GM19324 (cell line): ENCODE results near the gene SLC5A6.
"Not testable (repeated sequence)": the region's sequence is repeated elsewhere in the genome, so short reads cannot be mapped to it uniquely, and the experiment has no call there.

Source experiments
- ATAC-seq: cut with Tn5 transposase; IDR thresholded peaks from one replicate; pipeline ENCODE4 v1.9.1; 2021; ENCODE audit warnings: mild to moderate bottlenecking, moderate library complexity; ENCODE audit not compliant: unreplicated experiment, low FRiP score

Gene SLC5A6

GRCh38 chr2:27177441-27178351 is 34.4 kb downstream of the SLC5A6 start:
- no peak for ATAC-seq

DNA sequence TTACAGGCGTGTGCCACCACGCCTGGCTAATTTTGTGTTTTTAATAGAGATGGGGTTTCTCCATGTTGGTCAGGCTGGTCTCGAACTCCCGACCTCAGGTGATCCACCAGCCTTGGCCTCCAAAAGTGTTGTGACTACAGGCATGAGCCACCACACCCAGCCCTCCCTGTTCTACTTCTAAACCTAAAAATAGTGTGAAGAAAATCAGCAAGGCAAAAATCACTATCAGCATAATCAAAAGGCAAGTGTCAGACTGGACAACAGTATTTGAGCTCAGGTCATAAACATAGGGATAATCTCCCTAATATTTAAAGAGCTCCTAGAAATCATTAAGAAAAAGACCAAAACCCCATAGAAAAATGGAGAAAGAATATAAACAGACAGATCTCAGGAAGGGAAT is 36.3 kb downstream of the SLC5A6 start:
- ATAC-seq: not testable (repeated sequence)

DNA sequence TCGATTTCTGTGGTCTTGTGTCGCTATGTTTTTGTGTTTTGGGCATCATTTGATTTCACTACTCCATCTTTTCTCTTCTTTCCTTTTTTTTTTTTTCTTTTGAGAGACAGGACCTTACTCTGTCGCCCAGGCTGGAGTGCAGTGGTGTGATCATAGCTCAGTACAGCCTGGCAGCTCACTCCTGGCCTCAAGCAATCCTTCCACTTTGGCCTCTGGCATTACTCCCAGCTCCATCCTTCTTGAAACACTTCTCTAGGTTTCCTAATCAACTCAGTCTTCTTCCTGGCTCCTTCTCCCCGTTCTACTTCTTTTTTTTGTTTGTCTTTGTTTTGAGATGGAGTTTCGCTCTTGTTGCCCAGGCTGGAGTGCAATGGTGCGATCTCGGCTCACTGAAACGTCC is 36.7 kb downstream of the SLC5A6 start:
- no peak for ATAC-seq

DNA sequence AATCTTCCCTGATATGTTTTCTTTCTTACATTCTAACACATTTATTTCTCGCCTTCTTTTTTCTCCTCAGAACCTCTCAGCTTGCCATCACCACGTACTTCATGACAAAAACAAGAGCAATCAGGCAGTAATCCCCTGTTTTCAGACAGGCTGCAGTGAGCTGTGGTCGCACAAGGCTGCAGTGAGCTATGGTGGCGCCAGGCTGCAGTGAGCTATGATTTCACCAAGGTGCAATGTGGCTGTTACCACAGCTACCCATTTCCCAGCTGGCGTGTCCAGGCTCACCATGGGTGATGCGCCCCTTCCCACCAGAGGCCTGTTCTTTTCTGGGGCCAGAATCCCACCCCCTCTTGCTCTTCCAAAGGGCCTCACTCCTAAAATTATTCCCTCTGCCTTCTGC is 37.4 kb downstream of the SLC5A6 start:
- ATAC-seq: no peak

- ATAC-seq: no peak
Observed at GRCh38 chr2:27171351-27171848, 40.7 kb downstream of the SLC5A6 start.

GRCh38 chr2:27170581-27171337 is 41.3 kb downstream of the SLC5A6 start:
- ATAC-seq: no peak

DNA sequence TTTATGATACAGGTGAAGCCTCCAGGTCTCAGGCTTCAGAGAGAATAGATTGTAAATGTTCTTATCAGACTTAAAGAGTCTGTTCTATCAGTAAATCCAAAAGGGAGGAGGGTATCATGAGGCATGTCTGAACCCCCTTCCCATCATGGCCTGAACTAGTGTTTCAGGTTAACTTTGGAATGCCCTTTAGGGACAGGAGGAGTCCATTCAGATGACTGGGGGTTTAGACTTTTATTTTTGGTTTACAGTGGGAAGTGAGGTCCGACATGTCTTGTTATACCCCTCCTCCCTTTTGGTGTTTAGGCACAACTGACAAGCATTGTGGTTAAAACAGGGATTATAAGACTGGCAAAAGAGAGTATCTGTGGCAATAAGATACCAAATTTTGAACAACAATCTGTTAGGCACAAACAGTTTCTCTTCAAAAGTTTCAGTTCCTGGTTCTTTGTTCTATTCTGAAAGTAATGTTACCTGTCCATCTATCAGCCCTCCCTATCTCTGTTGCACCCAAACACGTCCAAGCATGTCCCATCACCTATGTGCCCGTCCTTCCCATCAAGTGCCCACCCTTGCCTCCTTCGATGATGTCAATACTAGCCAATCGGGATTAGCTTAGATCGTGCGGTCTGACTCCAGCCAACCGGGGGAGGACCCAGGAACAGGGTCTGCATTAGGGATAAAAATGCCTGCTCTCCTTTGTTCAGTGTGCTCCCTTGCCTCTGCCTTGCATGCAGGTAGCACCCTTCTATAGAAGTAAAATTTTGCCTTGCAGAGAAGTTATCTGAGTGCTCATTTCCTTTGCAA is 46.9 kb downstream of the SLC5A6 start:
- peak; percentile 55 for ATAC-seq

DNA sequence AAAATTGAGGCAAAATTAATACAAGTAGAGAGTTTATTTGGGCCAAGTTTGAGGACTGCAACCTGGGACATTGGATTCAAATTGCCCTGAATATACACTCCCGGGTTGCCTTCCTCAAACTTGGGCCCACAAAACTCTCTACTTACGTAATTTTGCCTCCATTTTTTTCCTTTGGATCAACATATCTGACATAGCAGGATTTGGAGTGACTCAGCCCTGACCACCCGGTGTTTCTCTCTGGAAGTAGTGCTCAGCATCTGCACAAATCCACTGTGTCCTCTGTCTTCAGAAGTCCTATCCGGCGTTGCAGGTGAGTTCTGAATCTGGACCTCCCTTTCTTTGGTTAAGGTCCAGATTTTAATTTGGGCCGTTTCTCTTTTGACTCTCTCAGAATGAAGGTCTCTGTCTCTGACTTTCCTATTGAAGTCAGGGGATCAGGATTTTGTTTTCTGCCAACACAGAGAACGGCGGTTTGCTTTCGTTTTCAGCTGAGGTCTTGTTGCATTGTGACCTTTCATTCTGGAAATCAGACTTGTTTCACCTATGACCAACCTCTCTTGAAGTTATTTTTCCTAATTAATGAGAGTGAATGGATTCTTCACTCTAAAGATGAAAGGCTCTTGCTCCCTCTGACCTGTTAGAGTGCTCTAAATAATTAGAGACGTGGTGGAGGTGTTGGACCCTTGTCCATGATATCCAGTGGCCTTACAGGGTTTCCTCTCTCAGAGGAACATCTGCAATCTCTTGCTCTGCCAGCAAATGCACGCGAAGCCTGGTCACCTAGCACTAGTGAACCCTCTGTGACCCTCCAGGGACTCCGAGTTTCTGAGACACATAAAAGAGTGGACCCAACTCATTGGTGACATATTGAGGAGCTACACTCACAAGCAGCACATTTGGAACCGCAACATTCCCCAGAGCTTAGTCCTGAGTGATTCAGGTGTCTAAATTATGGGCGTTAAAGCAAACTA is 49.6 kb downstream of the SLC5A6 start:
- ATAC-seq: no peak

GRCh38 chr2:27160191-27160590 is 51.9 kb downstream of the SLC5A6 start:
- no peak for ATAC-seq

- no peak for ATAC-seq
Observed at GRCh38 chr2:27159271-27159670, 52.8 kb downstream of the SLC5A6 start.

- no peak for ATAC-seq
Observed at GRCh38 chr2:27158468-27158867, 53.6 kb downstream of the SLC5A6 start.

DNA sequence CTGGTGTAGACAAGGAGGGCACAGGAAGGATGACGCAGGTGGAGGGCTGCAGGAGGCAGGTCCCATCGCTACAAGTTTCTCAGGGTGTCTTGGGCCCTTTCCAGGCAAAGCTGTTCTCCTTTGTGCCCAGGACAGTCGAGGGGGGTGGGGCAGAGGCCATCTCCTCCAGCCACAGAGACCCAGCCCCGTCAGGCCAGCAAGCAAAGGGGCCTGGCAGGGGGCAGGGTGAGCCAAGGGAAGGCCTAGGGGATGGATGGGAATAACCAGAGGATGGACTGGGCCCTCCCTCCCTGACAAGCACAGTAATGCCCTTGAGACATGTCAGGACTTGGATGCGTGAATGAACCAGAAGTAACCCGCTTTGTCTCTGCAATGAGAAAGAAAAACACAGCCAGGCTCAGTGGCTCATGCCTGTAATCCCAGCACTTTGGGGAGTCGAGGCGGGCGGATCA is 57.0 kb downstream of the SLC5A6 start:
- no peak for ATAC-seq

GRCh38 chr2:27154488-27154887 is 57.6 kb downstream of the SLC5A6 start:
- ATAC-seq: no peak

- no peak for ATAC-seq
Observed at GRCh38 chr2:27152796-27153464, 59.1 kb downstream of the SLC5A6 start.

GRCh38 chr2:27152102-27152795 is 59.8 kb downstream of the SLC5A6 start:
- no peak for ATAC-seq

DNA sequence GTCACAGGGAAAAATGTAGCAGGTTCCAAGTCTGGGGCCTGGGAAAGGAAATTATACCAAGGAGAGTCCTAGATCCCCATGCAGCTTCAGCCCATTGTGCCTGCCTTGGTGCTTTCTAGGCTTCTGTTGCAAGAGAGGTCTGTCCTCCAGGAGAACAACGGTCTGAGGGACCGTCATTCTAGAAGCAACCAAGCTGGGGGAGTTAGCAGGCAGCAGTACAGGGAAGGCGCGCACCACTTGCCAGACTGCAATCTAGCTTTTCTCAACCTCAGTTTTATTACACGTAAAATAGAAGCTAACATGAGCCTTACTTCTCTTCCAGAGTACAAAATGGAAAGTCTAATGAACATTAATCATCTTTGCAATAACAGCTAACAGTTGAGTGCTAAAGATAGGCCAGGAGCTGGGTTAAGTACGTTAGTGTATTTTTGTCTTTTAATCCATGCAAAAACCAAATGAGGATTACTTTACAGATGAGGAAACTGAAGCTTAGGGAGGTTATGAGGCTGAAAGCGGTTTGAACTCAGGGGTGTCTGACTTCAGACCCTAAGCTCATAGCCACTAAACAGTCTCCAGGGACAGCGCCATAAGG is 61.3 kb downstream of the SLC5A6 start:
- no peak for ATAC-seq
